Measurements from ENCODE around the gene IGLON5.
A peak's percentile ranks its signal among the peaks of the same experiment; 100 is the strongest.

The IGLON5 gene

GRCh38 chr19:51339687-51340656 lies 28.5 kb downstream of the IGLON5 start:
- DNase-seq: peak; percentile 91 to 93

- no peak for DNase-seq
Observed at GRCh38 chr19:51341066-51341465, 29.6 kb downstream of the IGLON5 start.

- DNase-seq: no peak
Observed at GRCh38 chr19:51341976-51342580, 30.6 kb downstream of the IGLON5 start, which contains the start of gene VSIG10L. TSS of gene VSIG10L (minus strand) at chr19:51342139. CDS start at chr19:51342124, 15 bp downstream.

GRCh38 chr19:51342631-51343569 lies 31.5 kb downstream of the IGLON5 start:
- DNase-seq: no peak

GRCh38 chr19:51345076-51345620 lies 33.7 kb downstream of the IGLON5 start:
- no peak for DNase-seq

- no peak for DNase-seq
Observed at GRCh38 chr19:51346742-51347141, 35.3 kb downstream of the IGLON5 start.

GRCh38 chr19:51347209-51347928 lies 35.9 kb downstream of the IGLON5 start:
- no peak for DNase-seq

- DNase-seq: no peak
Observed at GRCh38 chr19:51351266-51351990, 40.0 kb downstream of the IGLON5 start.

GRCh38 chr19:51352783-51353360 lies 41.4 kb downstream of the IGLON5 start:
- DNase-seq: no peak

GRCh38 chr19:51354103-51354741 lies 42.8 kb downstream of the IGLON5 start:
- no peak for DNase-seq

- no peak for DNase-seq
Observed at GRCh38 chr19:51354742-51355148, 43.3 kb downstream of the IGLON5 start.

- DNase-seq: no peak
Observed at GRCh38 chr19:51356159-51356801, 44.8 kb downstream of the IGLON5 start.

- no peak for DNase-seq
Observed at GRCh38 chr19:51357952-51358351, 46.5 kb downstream of the IGLON5 start.

GRCh38 chr19:51359294-51359693 lies 47.9 kb downstream of the IGLON5 start:
- DNase-seq: no peak

GRCh38 chr19:51361239-51361638 lies 49.8 kb downstream of the IGLON5 start:
- no peak for DNase-seq

GRCh38 chr19:51364200-51365106 lies 53.0 kb downstream of the IGLON5 start:
- no peak for DNase-seq

GRCh38 chr19:51365211-51365964 lies 53.9 kb downstream of the IGLON5 start:
- DNase-seq: peak; percentile 45 to 58

GRCh38 chr19:51365965-51366388 lies 54.5 kb downstream of the IGLON5 start, which contains the start of gene ETFB:
TSS of gene ETFB (minus strand) at chr19:51366388. CDS start at chr19:51366326, 62 bp downstream.
- DNase-seq: no peak

Data from Kasumi-1 (cell line).